Lower leg skin (tissue), 3 donors: Measurements from ENCODE around the gene IMMP2L.

Source experiments
- POLR2A ChIP-seq, 2 donors: fragments of 450-650 bp; IDR thresholded peaks; one replicate each; pipeline ENCODE4 v1.6.1; 2016 to 2017; ENCODE audit warnings: antibody characterized with exemption in 2 of 2, mild to moderate bottlenecking in 1 of 2, moderate library complexity in 1 of 2
- TF ChIP-seq, protein P1 (sequence below), 3 donors: fragments of 450-650 bp; IDR thresholded peaks; one replicate each; pipeline ENCODE4 v1.5.1; 2016; ENCODE audit warnings: antibody characterized with exemption in 3 of 3, mild to moderate bottlenecking in 3 of 3, moderate library complexity in 2 of 3

DNA sequence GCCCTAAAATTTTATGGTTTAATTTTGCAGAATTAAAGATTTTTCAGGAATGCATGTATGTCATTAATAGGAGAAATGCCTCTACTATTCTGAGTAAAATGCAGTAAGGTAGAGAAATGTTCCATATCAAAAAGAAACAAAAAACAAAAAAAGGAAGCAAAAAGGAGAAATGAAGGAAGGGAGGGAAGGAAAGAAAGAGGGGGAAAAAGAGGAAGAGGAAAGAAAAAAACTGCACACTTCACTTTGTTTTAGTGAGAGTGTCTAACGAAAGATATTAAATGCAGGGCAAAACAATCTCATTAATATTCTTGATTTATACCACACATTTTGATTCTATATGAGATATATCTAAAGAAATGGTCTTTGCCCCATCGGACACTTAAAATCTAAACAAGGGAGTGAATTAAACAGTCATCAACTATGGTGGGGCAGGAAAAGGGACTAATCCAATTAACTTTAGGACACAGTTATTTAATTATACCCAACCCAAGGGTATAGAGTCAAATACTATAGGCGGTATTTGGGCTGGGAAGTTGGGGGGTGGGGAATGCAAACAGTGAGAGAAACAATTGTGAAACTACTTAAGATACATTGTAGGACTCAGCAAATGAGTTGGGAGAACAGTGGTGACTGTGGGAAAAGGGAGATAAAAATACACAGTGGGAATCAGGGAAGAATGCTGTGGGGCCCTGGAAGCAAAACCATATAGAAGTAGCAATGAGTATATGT lies 27.0 kb downstream of the IMMP2L start:
- TF ChIP-seq POLR2A (IDR thresholded peaks at IDR 0.05), result no peak
- TF ChIP-seq, protein P1, sequence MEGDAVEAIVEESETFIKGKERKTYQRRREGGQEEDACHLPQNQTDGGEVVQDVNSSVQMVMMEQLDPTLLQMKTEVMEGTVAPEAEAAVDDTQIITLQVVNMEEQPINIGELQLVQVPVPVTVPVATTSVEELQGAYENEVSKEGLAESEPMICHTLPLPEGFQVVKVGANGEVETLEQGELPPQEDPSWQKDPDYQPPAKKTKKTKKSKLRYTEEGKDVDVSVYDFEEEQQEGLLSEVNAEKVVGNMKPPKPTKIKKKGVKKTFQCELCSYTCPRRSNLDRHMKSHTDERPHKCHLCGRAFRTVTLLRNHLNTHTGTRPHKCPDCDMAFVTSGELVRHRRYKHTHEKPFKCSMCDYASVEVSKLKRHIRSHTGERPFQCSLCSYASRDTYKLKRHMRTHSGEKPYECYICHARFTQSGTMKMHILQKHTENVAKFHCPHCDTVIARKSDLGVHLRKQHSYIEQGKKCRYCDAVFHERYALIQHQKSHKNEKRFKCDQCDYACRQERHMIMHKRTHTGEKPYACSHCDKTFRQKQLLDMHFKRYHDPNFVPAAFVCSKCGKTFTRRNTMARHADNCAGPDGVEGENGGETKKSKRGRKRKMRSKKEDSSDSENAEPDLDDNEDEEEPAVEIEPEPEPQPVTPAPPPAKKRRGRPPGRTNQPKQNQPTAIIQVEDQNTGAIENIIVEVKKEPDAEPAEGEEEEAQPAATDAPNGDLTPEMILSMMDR (IDR thresholded peaks at IDR 0.05), result no peak
